Gastrocnemius medialis (tissue), 4 donors: ENCODE data around the gene PRKN. TPM values are rescaled to one million over a fixed set of nuclear protein-coding genes. Genes with fewer than 3 reads are reported as not detected.

ENCODE experiments used
- ATAC-seq, 2 donors: fragments of 150-250 bp; one replicate each; pipeline ENCODE4 v1.9.1; 2016
- DNase-seq, 2 donors: peaks; one replicate each; pipeline ENCODE4 v3.0.0-alpha.2; 2019
- H3K27ac ChIP-seq, 4 donors: fragments of 200-600 bp; sonication (generic); 1 replicate in 1 of 4; 2 replicates in 3 of 4; pipeline ENCODE4 v1.5.1; 2016 to 2018; ENCODE audit warnings: mild to moderate bottlenecking in 2 of 4, moderate library complexity in 1 of 4
- H3K27me3 ChIP-seq, 3 donors: fragments of 200-600 bp; sonication (generic) in 2 of 3; 1 replicate in 1 of 3; 2 replicates in 2 of 3; pipeline versions ENCODE4 v1.5.1 to v1.6.0; 2016 to 2019; ENCODE audit warnings: mild to moderate bottlenecking in 1 of 3, moderate library complexity in 1 of 3
- H3K36me3 ChIP-seq, 2 donors: fragments of 200-600 bp; sonication (generic) in 1 of 2; one replicate each; pipeline ENCODE4 v1.5.1; 2017 to 2018
- H3K4me1 ChIP-seq, 2 donors: fragments of 200-600 bp; sonication (generic) in 1 of 2; one replicate each; pipeline ENCODE4 v1.5.1; 2016 to 2017; ENCODE audit warnings: mild to moderate bottlenecking in 2 of 2
- H3K4me3 ChIP-seq, 4 donors: fragments of 200-600 bp; sonication (generic) in 3 of 4; 1 replicate in 1 of 4; 2 replicates in 3 of 4; pipeline ENCODE4 v1.5.1; 2016 to 2019; ENCODE audit warnings: mild to moderate bottlenecking in 2 of 4
- H3K9me3 ChIP-seq, 3 donors: fragments of 200-600 bp; sonication (generic) in 2 of 3; 1 replicate in 1 of 3; 2 replicates in 2 of 3; pipeline ENCODE4 v1.5.1; 2016 to 2019
- POLR2A ChIP-seq, 2 donors: fragments of 450-650 bp; IDR thresholded peaks; one replicate each; pipeline ENCODE4 v1.6.1; 2017; ENCODE audit warnings: antibody characterized with exemption in 2 of 2, mild to moderate bottlenecking in 2 of 2, moderate library complexity in 2 of 2
- in situ Hi-C, 4 donors: fragments of 200-750 bp; cut with MboI; loops; one replicate each; pipeline versions ENCODE4 v1.15.0 to v1.8.0; 2017; ENCODE audit warnings: low sequenced_read_pairs in 4 of 4
- intact Hi-C: fragments of 100-400 bp; cut with DNase I; formaldehyde crosslinking; loops from one replicate; pipeline ENCODE4 v1.15.1; 2023; ENCODE audit warnings: low total_unique reads
- total RNA-seq, 4 donors: library from RNA; depleted of rRNA; stranded (reverse); fragments of >200 nt; gene quantifications; one replicate each; pipeline versions ENCODE4 v1.1.0 to v1.2.3, GENCODE V29; 2016
- TF ChIP-seq, protein P1 (sequence below), 5 experiments: fragments of 450-650 bp in 3 of 5; fragments of 200-600 bp in 2 of 5; sonication (generic) in 2 of 5; IDR thresholded peaks in 4 of 5; conservative IDR thresholded peaks in 1 of 5; 1 replicate in 4 of 5; 2 replicates in 1 of 5; pipeline ENCODE4 v1.5.1; 2016 to 2019; ENCODE audit warnings: antibody characterized with exemption in 5 of 5, mild to moderate bottlenecking in 3 of 5, moderate library complexity in 3 of 5

Gene PRKN
- total RNA-seq, 4 donors from 2014 or later: 8.4 to 21.6 (median 13.7) TPM

DNA sequence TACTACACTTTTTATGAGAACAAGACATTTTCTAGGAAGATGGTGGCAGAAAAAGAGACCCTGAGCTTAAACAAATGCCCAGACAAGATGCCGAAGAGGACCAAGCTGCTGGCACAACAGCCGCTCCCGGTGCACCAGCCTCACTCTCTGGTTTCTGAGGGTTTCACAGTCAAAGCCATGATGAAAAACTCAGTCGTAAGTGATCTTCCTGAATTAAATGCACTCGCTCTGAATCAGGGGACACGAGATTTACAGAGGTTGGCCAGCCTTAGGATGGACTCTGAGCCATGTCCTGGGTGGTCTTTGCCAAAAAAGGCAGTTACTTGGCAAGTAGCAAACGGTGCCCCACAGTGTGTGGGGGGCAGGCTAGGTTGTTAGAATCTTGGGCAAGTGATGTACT, 631 bp upstream of the PRKN start:
- Histone ChIP-seq H3K9me3 (no peaks in the 10 kb centered on the region), H3K27ac (peak overlapping the region in 3 of 4 donors; percentile 92 to 97 (median 93)), H3K4me3 (peak overlapping the region; percentile 62 to 98 (median 81)), H3K27me3 (no peaks in the 10 kb centered on the region), H3K4me1 (peaks cover 8 to 10% of the 10 kb centered on the region in 2 donors), H3K36me3 (no peaks in the 10 kb centered on the region)
- in situ Hi-C loops: loop anchor here in 2 of 4 donors (25.0 kb wide), 1 partner anchor 1316 kb away; no protein-coding TSS in a partner anchor
- intact Hi-C loops: loop anchor here (5.0 to 10.0 kb wide), 5 partner anchors 263 to 1084 kb away; partner anchors contain the start of gene QKI
- ATAC-seq (no peak), DNase-seq (no peak)
- TF ChIP-seq POLR2A (IDR thresholded peaks at IDR 0.05): no peak
- TF ChIP-seq, protein P1, sequence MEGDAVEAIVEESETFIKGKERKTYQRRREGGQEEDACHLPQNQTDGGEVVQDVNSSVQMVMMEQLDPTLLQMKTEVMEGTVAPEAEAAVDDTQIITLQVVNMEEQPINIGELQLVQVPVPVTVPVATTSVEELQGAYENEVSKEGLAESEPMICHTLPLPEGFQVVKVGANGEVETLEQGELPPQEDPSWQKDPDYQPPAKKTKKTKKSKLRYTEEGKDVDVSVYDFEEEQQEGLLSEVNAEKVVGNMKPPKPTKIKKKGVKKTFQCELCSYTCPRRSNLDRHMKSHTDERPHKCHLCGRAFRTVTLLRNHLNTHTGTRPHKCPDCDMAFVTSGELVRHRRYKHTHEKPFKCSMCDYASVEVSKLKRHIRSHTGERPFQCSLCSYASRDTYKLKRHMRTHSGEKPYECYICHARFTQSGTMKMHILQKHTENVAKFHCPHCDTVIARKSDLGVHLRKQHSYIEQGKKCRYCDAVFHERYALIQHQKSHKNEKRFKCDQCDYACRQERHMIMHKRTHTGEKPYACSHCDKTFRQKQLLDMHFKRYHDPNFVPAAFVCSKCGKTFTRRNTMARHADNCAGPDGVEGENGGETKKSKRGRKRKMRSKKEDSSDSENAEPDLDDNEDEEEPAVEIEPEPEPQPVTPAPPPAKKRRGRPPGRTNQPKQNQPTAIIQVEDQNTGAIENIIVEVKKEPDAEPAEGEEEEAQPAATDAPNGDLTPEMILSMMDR (IDR thresholded peaks at IDR 0.05 in 4 of 5, conservative IDR thresholded peaks at IDR 0.05 in 1 of 5): no peak

DNA sequence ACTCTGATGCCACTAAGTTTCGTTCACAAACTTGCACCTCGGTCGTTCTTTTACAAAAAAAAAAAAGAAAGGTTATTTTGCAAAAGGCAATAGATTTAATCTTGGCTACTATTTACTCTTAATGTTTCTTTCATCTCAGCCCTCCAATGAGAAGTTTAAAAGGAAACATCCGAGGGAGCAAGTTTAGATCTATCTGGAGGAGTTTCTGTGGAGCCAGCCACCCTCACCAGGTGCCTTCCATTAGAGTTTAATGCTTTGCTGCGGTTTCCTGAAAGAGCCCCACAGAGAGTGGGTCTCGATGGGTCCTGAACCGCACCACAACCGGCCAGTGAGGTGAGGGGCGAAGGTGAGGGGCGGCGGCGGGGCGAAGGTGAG, 632 bp downstream of the PRKN start:
- peak overlapping the region; percentile 92 to 97 (median 94) for H3K27ac ChIP-seq
- TF ChIP-seq POLR2A (IDR thresholded peaks at IDR 0.05): no peak
- TF ChIP-seq, protein P1 (IDR thresholded peaks at IDR 0.05 in 4 of 5, conservative IDR thresholded peaks at IDR 0.05 in 1 of 5): no peak
- intact Hi-C loops (loop anchor here (5.0 to 10.0 kb wide), 5 partner anchors 262 to 1085 kb away; partner anchors contain the start of gene QKI), in situ Hi-C loops (loop anchor here in 2 of 4 donors (25.0 kb wide), 1 partner anchor 1315 kb away; no protein-coding TSS in a partner anchor)
- no peaks in the 10 kb centered on the region for H3K36me3 ChIP-seq
- ATAC-seq (peak; percentile 31 to 41), DNase-seq (no peak)
- H3K4me1 ChIP-seq: peaks cover 14 to 20% of the 10 kb centered on the region in 2 donors
- H3K27me3 ChIP-seq: no peaks in the 10 kb centered on the region
- peak overlapping the region; percentile 74 to 98 (median 82) for H3K4me3 ChIP-seq
- no peaks in the 10 kb centered on the region for H3K9me3 ChIP-seq

DNA sequence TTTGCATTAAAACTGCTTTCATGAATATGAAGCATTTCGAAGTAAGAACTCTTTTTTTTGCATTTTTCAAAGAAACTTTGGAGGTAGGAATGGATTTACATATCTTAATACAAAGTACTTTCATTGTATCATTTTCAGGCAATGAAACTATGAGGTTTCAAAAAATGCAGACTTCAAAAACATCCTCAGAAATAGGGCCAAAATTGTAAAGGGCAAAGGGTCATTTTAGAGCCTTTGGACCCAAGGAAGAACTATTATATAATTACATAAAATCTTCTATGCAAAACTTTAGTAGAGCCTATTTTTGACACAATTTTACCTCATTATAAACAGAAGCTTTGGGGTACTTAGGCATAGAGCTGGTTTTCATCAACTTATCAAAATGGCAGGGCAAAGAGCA, 4.9 kb downstream of the PRKN start:
- TF ChIP-seq, protein P1 (IDR thresholded peaks at IDR 0.05 in 4 of 5, conservative IDR thresholded peaks at IDR 0.05 in 1 of 5): no peak
- TF ChIP-seq POLR2A (IDR thresholded peaks at IDR 0.05): no peak
- Histone ChIP-seq H3K9me3 (no peaks in the 10 kb centered on the region), H3K4me3 (no peak overlapping the region), H3K27me3 (no peaks in the 10 kb centered on the region), H3K27ac (peak overlapping the region; percentile 42 to 97 (median 88)), H3K4me1 (peaks cover 25 to 32% of the 10 kb centered on the region in 2 donors), H3K36me3 (no peaks in the 10 kb centered on the region)
- ATAC-seq: no peak
- intact Hi-C loops: loop anchor here (5.0 to 10.0 kb wide), 3 partner anchors 258 to 1305 kb away; partner anchors contain the start of gene QKI
- DNase-seq: no peak
- in situ Hi-C loops: no loop called here

DNA sequence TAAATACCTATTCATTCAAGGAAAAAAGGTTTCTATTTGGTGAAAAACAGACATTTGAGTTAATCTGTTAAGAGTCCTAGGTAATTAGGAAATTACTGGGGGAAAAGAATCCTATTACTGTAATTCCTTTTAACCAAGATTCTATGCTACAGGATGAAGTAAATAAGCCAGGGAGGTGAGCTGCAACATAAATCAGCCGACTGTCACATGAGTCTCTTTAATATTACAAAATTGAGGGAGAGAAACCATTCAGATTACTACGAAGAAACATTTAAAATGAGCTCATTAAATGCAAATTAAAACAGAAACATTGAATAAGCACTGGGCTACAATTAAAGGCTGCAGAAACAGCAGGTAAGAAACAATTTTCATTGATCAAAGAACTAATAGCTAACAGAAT, 5.3 kb downstream of the PRKN start:
- intact Hi-C loops (loop anchor here (5.0 to 10.0 kb wide), 3 partner anchors 257 to 1305 kb away; partner anchors contain the start of gene QKI), in situ Hi-C loops (no loop called here)
- Histone ChIP-seq H3K4me3 (no peak overlapping the region), H3K27ac (peak overlapping the region; percentile 79 to 97 (median 84)), H3K4me1 (peaks cover 25 to 34% of the 10 kb centered on the region in 2 donors), H3K27me3 (no peaks in the 10 kb centered on the region), H3K9me3 (no peaks in the 10 kb centered on the region), H3K36me3 (no peaks in the 10 kb centered on the region)
- DNase-seq (no peak), ATAC-seq (no peak)
- TF ChIP-seq POLR2A (IDR thresholded peaks at IDR 0.05): no peak
- TF ChIP-seq, protein P1 (IDR thresholded peaks at IDR 0.05 in 4 of 5, conservative IDR thresholded peaks at IDR 0.05 in 1 of 5): no peak
